Calu3 (cell line): Measurements from ENCODE around the gene PDXDC1. TPM values are rescaled to one million over a fixed set of nuclear protein-coding genes. Genes with fewer than 3 reads are reported as not detected.
A peak's percentile ranks its signal among the peaks of the same experiment; 100 is the strongest.
"Not testable (repeated sequence)": the region's sequence is repeated elsewhere in the genome, so short reads cannot be mapped to it uniquely, and the experiment has no call there.

Experiments used
- BruUV-seq: library from RNA; stranded (reverse); fragments of 400-500 nt; replicated peaks from 2 replicates; lab custom pipeline; 2021; lab: Mats Ljungman, UMichigan
- CTCF ChIA-PET: fragments of 300-600 bp; sonication (Branson Sonifier 250); formaldehyde crosslinking; loops from one replicate; lab custom pipeline; 2022; ENCODE audit warnings: antibody characterized with exemption; lab: Charles Lee
- DNase-seq: peaks from one replicate; pipeline ENCODE4 v3.0.0; 2022
- H3K27ac Mint-ChIP-seq: one replicate; pipeline ENCODE4 v1.8.0; 2022; ENCODE audit warnings: mixed read lengths; ENCODE audit not compliant: unreplicated experiment
- H3K27me3 Mint-ChIP-seq: one replicate; pipeline ENCODE4 v1.8.0; 2022; ENCODE audit warnings: mixed read lengths; ENCODE audit not compliant: unreplicated experiment
- H3K36me3 Mint-ChIP-seq: one replicate; pipeline ENCODE4 v1.8.0; 2022; ENCODE audit warnings: mild to moderate bottlenecking, moderate library complexity, mixed read lengths; ENCODE audit not compliant: insufficient read depth, unreplicated experiment
- H3K4me1 Mint-ChIP-seq: one replicate; pipeline ENCODE4 v1.8.0; 2022; ENCODE audit warnings: mild to moderate bottlenecking, low read depth, mixed read lengths; ENCODE audit not compliant: unreplicated experiment
- H3K4me3 Mint-ChIP-seq: one replicate; pipeline ENCODE4 v1.8.0; 2022; ENCODE audit warnings: mild to moderate bottlenecking, low read depth, moderate library complexity, mixed read lengths; ENCODE audit not compliant: unreplicated experiment
- H3K9me3 Mint-ChIP-seq: one replicate; pipeline ENCODE4 v1.8.0; 2022; ENCODE audit warnings: low read depth, mixed read lengths; ENCODE audit not compliant: unreplicated experiment
- CTCF ChIP-seq: fragments of 200-600 bp; IDR thresholded peaks from one replicate; pipeline ENCODE4 v1.8.0; 2022; ENCODE audit warnings: antibody characterized with exemption; ENCODE audit not compliant: unreplicated experiment
- intact Hi-C: fragments of 100-400 bp; cut with micrococcal nuclease; formaldehyde crosslinking; loops from one replicate; pipeline ENCODE4 v1.10.0; 2022; ENCODE audit not compliant: unreplicated experiment
- total RNA-seq: library from RNA; stranded (reverse); gene quantifications from 2 replicates; pipeline ENCODE4 v1.2.3, GENCODE V29; 2022

The PDXDC1 gene
- total RNA-seq, 1 experiment from 2014 or later: 171 TPM

- H3K36me3 Mint-ChIP-seq: no peaks in the 10 kb centered on the region
- H3K4me3 Mint-ChIP-seq: no peak overlapping the region
- TF ChIP-seq CTCF: no peak
- no peak for DNase-seq
- H3K27ac Mint-ChIP-seq: no peak overlapping the region
- no peaks in the 10 kb centered on the region for H3K9me3 Mint-ChIP-seq
- no TSS peak for BruUV-seq
- intact Hi-C loops: no loop called here
- H3K27me3 Mint-ChIP-seq: peaks cover 56% of the 10 kb centered on the region
- CTCF ChIA-PET: no interaction called here
- peaks cover 10% of the 10 kb centered on the region for H3K4me1 Mint-ChIP-seq
These were observed 13.2 kb upstream of the PDXDC1 start for GRCh38 chr16:14961405-14962186.

- no peak overlapping the region for H3K4me3 Mint-ChIP-seq
- no peaks in the 10 kb centered on the region for H3K4me1 Mint-ChIP-seq
- H3K36me3 Mint-ChIP-seq: no peaks in the 10 kb centered on the region
- no TSS peak for BruUV-seq
- intact Hi-C loops: no loop called here
- no peak overlapping the region for H3K27ac Mint-ChIP-seq
- no peaks in the 10 kb centered on the region for H3K9me3 Mint-ChIP-seq
- TF ChIP-seq CTCF: no peak
- CTCF ChIA-PET: interaction anchor here (0.6 to 1.2 kb wide), 2 partner anchors 18 to 177 kb away, joined by 3 to 4 read pairs; no protein-coding TSS in a partner anchor
- peaks cover 42% of the 10 kb centered on the region for H3K27me3 Mint-ChIP-seq
- DNase-seq: no peak
These were observed 11.3 kb upstream of the PDXDC1 start for GRCh38 chr16:14963281-14964173.

DNA sequence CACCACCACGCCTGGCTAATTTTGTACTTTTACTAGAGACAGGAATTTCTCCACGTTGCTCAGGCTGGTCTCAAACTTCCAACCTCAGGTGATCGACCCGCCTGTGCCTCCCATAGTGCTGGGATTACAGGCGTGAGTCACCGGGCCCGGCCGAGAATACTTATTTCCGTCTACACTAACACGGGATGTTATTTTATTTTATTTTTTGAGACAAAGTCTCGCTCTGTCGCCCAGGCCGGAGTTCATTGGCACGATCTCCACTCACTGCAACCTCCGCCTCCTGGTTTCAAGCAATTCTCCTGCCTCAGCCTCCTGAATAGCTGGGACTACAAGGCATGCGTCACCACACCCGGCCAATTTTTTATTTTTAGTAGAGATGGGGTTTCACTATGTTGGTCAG is 9.5 kb upstream of the PDXDC1 start:
- H3K9me3 Mint-ChIP-seq: no peaks in the 10 kb centered on the region
- H3K4me1 Mint-ChIP-seq: peaks cover 3% of the 10 kb centered on the region
- no peaks in the 10 kb centered on the region for H3K36me3 Mint-ChIP-seq
- intact Hi-C loops: no loop called here
- H3K4me3 Mint-ChIP-seq: no peak overlapping the region
- peaks cover 35% of the 10 kb centered on the region for H3K27me3 Mint-ChIP-seq
- no TSS peak for BruUV-seq
- TF ChIP-seq CTCF: no peak
- H3K27ac Mint-ChIP-seq: no peak overlapping the region
- no peak for DNase-seq
- CTCF ChIA-PET: interaction anchor here (0.6 kb wide), 1 partner anchor 10 kb away, joined by 3 read pairs; no protein-coding TSS in a partner anchor

- BruUV-seq, H3K4me3 Mint-ChIP-seq, H3K9me3 Mint-ChIP-seq, intact Hi-C loops, H3K27ac Mint-ChIP-seq, DNase-seq, H3K27me3 Mint-ChIP-seq: not testable (repeated sequence)
- Mint-ChIP-seq H3K4me1 (peaks cover 17% of the 10 kb centered on the region), H3K36me3 (peaks cover 14% of the 10 kb centered on the region)
- CTCF ChIA-PET: interaction anchor here (0.6 kb wide), 1 partner anchor 723 kb away, joined by 3 read pairs; no protein-coding TSS in a partner anchor
These were observed 5.0 kb upstream of the PDXDC1 start for GRCh38 chr16:14969795-14970194.

- peaks cover 33% of the 10 kb centered on the region for H3K36me3 Mint-ChIP-seq
- H3K4me3 Mint-ChIP-seq, CTCF ChIA-PET, H3K27ac Mint-ChIP-seq, H3K27me3 Mint-ChIP-seq, DNase-seq, intact Hi-C loops, H3K9me3 Mint-ChIP-seq, BruUV-seq: not testable (repeated sequence)
- H3K4me1 Mint-ChIP-seq: peaks cover 23% of the 10 kb centered on the region
These were observed 3.1 kb upstream of the PDXDC1 start for GRCh38 chr16:14971621-14972228.

GRCh38 chr16:14973785-14974322 is 972 bp upstream of the PDXDC1 start:
- intact Hi-C loops, H3K9me3 Mint-ChIP-seq, CTCF ChIA-PET, BruUV-seq, H3K27me3 Mint-ChIP-seq: not testable (repeated sequence)
- Mint-ChIP-seq H3K4me3 (peak overlapping the region; percentile 90), H3K4me1 (peaks cover 29% of the 10 kb centered on the region), H3K36me3 (peaks cover 38% of the 10 kb centered on the region), H3K27ac (peak overlapping the region; percentile 94)
- peak; percentile 34 for DNase-seq

DNA sequence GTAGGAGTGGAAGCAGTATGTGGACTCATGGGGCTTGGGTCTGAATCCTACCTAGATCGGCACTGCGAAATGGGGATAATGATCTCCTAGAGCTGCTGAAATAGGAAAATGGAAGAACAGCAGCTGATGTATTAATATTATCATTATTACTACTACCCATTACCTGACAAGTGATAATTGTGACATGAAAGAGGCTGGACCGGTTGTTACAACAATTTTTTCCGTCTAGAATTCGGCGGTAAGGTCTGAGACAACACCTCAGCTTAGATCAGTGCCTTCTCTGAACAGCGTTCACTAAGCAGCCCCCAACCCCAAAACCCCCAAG is 533 bp upstream of the PDXDC1 start:
- BruUV-seq: TSS peak; percentile 92
- Mint-ChIP-seq H3K4me3 (peak overlapping the region; percentile 90), H3K27ac (peak overlapping the region; percentile 94), H3K36me3 (peaks cover 38% of the 10 kb centered on the region), H3K4me1 (peaks cover 33% of the 10 kb centered on the region)
- CTCF ChIA-PET, intact Hi-C loops, H3K9me3 Mint-ChIP-seq, H3K27me3 Mint-ChIP-seq, DNase-seq: not testable (repeated sequence)
